NCI-H2107 (cell line): ENCODE results near the gene PAIP2B.

Source experiments
- DNase-seq: peaks from one replicate; lab custom pipeline; 2025; lab: John Stamatoyannopoulos, UW

The PAIP2B gene

GRCh38 chr2:71153585-71154224 is 73.2 kb downstream of the PAIP2B start:
- no peak for DNase-seq

- DNase-seq, result no peak
Observed at GRCh38 chr2:71151620-71152019, 75.3 kb downstream of the PAIP2B start.

- no peak for DNase-seq
Observed at GRCh38 chr2:71150082-71150816, 76.7 kb downstream of the PAIP2B start.

GRCh38 chr2:71148506-71149063 is 78.3 kb downstream of the PAIP2B start:
- no peak for DNase-seq

GRCh38 chr2:71143782-71144181 is 83.1 kb downstream of the PAIP2B start:
- no peak for DNase-seq

- DNase-seq, result no peak
Observed at GRCh38 chr2:71136174-71136573, 90.7 kb downstream of the PAIP2B start.

- no peak for DNase-seq
Observed at GRCh38 chr2:71133603-71134002, 93.3 kb downstream of the PAIP2B start.
